NCI-H2107 treated with DMSO at 0.1 percent for 48 hours (cell line): Measurements from ENCODE around the gene PSMB4.
A peak's percentile ranks its signal among the peaks of the same experiment; 100 is the strongest.
"Not testable (repeated sequence)": the region's sequence is repeated elsewhere in the genome, so short reads cannot be mapped to it uniquely, and the experiment has no call there.

Experiments used
- DNase-seq: peaks from one replicate; lab custom pipeline; 2025; ENCODE audit not compliant: unreplicated experiment; lab: John Stamatoyannopoulos, UW

The PSMB4 gene

DNA sequence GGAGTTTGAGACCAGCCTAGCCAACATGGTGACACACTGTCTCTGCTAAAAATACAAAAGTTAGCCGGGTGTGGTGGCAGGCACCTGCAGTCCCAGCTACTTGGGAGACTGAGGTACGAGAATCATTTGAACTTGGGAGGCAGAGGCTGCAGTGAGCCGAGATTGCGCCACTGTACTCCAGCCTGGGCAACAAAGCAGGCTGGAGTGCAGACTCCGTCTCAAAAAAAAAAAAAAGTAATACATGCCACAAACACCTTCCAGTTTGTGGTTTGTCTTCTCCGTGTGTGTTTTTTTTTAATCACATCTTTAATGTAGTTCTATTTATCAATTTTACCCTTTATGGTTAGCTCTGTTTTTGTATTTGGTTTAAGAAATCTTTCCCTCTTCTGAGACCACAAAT lies 37.6 kb downstream of the PSMB4 start:
- no peak for DNase-seq

DNA sequence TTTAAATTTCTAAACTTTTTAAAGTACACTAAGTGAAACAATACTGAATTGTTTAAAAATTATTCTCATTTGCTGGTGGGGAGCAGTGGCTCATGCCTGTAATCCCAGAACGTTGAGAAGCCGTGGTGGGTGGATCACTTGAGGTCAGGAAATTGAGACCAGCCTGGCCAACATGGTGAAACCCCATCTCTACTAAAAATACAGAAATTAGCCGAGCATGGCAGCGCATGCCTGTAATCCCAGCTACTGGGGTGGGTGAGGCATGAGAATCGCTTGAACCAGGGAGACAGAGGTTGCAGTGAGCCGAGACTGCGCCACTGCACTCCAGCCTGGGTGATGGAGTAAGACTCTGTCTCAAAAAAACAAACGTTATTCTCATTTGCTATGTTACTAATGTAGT lies 38.0 kb downstream of the PSMB4 start:
- not testable (repeated sequence) for DNase-seq

DNA sequence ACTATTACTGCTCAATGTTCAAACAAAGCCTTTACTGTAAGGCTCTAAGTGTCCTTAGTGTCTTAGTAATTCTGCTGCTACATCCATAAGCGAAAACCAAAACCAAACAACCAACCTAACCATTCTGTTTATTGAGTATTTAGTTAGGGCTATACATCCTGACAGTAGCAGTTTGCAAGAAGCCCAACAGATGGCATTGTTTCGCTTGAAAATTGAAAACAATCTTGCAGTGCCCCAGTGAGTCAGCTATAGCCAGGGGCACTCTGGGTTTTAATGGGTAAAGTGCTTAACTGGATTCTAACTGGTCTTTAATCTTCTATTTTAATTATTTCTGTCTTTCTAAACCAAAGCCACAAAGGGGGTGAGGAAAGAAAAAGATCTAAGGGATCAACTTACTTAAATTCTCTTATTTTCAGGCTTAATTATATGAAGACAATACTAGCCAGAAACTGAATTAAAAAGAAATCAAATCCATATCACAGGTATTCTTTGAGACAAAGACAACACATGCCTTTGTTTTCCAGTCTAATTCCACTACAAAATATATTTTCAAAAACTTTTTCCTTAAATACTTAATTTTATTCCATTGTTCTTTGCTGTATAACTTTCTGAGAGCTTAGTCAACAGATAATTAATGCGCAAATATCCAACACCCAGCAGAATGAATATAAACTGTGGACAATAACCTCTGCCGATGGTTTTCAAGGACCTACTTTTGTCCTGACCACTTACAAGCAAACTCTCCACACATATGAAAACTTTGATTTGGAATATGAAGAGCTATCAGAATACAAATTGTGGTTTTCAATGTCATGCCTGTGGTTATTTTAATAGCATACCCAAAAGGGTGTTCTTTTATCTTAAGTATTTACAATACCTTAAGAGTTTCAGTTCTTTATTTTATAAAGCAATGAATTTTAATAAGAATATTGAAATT lies 44.7 kb downstream of the PSMB4 start:
- DNase-seq: peak; percentile 78

DNA sequence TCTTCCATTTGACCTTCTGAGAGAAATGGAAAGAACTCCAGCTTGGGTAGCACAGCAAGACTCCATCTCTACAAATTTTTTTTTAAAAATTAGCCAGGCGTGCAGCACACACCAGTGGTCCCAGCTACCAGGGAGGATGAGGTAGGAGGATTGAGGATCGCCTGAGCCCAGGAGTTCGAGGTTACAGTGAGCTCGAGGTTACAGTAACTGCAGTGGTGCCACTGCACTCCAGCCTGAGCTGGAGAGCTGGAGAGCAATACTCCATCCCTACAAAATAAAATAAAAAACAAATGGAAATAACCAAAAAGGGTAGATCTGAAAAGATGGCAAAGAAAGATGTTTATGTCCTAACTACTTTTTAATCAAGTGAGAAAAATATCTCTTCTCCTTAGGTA lies 45.4 kb downstream of the PSMB4 start:
- no peak for DNase-seq

DNA sequence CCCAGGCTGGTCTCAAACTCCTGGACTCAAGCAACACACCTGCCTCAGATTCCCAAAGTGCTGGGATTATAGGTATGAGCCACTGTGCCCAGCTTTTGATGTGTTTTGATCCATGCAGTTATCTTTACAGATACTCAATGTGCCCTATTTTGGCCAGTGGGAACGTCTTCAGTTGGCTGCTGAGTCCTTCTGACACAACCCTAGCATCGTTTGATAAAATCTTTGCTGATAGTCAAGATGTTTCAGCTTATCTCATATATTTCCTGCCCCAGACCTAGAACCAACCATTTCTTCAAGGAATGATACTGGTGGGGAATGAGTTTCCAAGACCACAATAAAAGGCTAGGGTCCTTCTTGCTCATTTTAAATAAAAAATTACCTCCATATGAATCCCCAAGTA lies 48.3 kb downstream of the PSMB4 start:
- no peak for DNase-seq
